Heart left ventricle (tissue), 16 donors: Measurements from ENCODE around the gene CLK2. TPM values are rescaled to one million over a fixed set of nuclear protein-coding genes. Genes with fewer than 3 reads are reported as not detected.
"Not testable (repeated sequence)": the region's sequence is repeated elsewhere in the genome, so short reads cannot be mapped to it uniquely, and the experiment has no call there.

ENCODE experiments used
- ATAC-seq, 4 donors: fragments of 200-7000 bp; cut with Tn5 transposase; one replicate each; pipeline ENCODE4 v1.9.1; 2020 to 2022; ENCODE audit warnings: moderate library complexity in 4 of 4, mild to moderate bottlenecking in 3 of 4, moderate number of reproducible peaks in 1 of 4
- DNase-seq, 5 donors: peaks; one replicate each; pipeline ENCODE4 v3.0.0-alpha.2; 2020
- H3K27ac ChIP-seq, 12 donors: fragments of 200-600 bp; sonication (generic) in 4 of 12; one replicate each; pipeline versions ENCODE4 v1.5.0 to v1.8.0; 2016 to 2022; ENCODE audit warnings: mild to moderate bottlenecking in 2 of 12
- H3K27me3 ChIP-seq, 9 donors: fragments of 200-600 bp; sonication (generic) in 2 of 9; one replicate each; pipeline versions ENCODE4 v1.5.1 to v1.8.0; 2016 to 2022; ENCODE audit warnings: mild to moderate bottlenecking in 3 of 9
- H3K36me3 ChIP-seq, 9 donors: fragments of 200-600 bp; sonication (generic) in 2 of 9; one replicate each; pipeline versions ENCODE4 v1.5.0 to v1.8.0; 2018 to 2022; ENCODE audit warnings: mild to moderate bottlenecking in 2 of 9
- H3K4me1 ChIP-seq, 12 donors: fragments of 200-600 bp; sonication (generic) in 4 of 12; one replicate each; pipeline versions ENCODE4 v1.5.0 to v1.8.0; 2016 to 2022; ENCODE audit warnings: mild to moderate bottlenecking in 3 of 12
- H3K4me3 ChIP-seq, 12 donors: fragments of 200-600 bp; sonication (generic) in 4 of 12; one replicate each; pipeline versions ENCODE4 v1.5.0 to v1.8.0; 2017 to 2022; ENCODE audit warnings: mild to moderate bottlenecking in 9 of 12, moderate library complexity in 4 of 12
- H3K9me3 ChIP-seq, 12 donors: fragments of 200-600 bp; sonication (generic) in 4 of 12; one replicate each; pipeline versions ENCODE4 v1.5.0 to v1.8.0; 2016 to 2022; ENCODE audit warnings: mild to moderate bottlenecking in 1 of 12
- CTCF ChIP-seq, 12 donors: fragments of 200-600 bp; sonication (generic) in 4 of 12; IDR thresholded peaks; one replicate each; pipeline versions ENCODE4 v1.5.0 to v1.8.0; 2018 to 2022; ENCODE audit warnings: antibody characterized with exemption in 12 of 12, mild to moderate bottlenecking in 5 of 12
- POLR2A ChIP-seq, 2 donors: fragments of 450-650 bp; IDR thresholded peaks; one replicate each; pipeline ENCODE4 v1.6.1; 2017; ENCODE audit warnings: antibody characterized with exemption in 2 of 2, mild to moderate bottlenecking in 2 of 2, moderate library complexity in 2 of 2
- WGBS, 4 donors: extraction: QIAGEN DNeasy Blood & Tissue Kit in 2 of 4; methylation state at CpG; one replicate each; pipeline versions ENCODE4 v1.1.5 to v1.1.7; 2013 to 2018; 5-methylcytosine and 5-hydroxymethylcytosine counted together
- intact Hi-C, 10 donors: fragments of 100-400 bp; cut with DNase I; formaldehyde crosslinking; loops; one replicate each; pipeline versions ENCODE4 v1.11.1 to v1.14.2; 2022
- polyA plus RNA-seq, 2 donors: library from polyadenylated mRNA; stranded (reverse); fragments of 200-250 nt; gene quantifications; one replicate each; pipeline ENCODE4 v1.2.3, GENCODE V29; 2013
- total RNA-seq, 9 donors: library from RNA; depleted of rRNA in 2 of 9; stranded (reverse); fragments of >200 nt in 2 of 9; fragmentation: NEBNext Ultra II Directional in 3 of 9; extraction: Animal tissue kit (Norgen Biotek cat#: 25700) in 3 of 9; gene quantifications; one replicate each; pipeline versions ENCODE4 v1.1.0 to v1.2.4, GENCODE V29; 2016 to 2023
- donor health status: ischemic (EF 13 %, LVEDD 7.1; RV severe dilation, severe dysfunction).
- donor health status: healthy with polysubstance abuse.
- donor health status: DM: no; HTN: yes; CAD: no.
- donor health status: DM: no; HTN: no; CAD: no.
- donor health status: ischemic (EF 25% LVEDD 6.9; RV normal size, moderate dysfunction).
- donor health status: ischemic (EF 25% LVEDD 5.7; RV mildly dilated, moderate dysfunction).
- donor health status: healthy.
- donor health status: DM: yes; HTN: yes; CAD: no.
- donor health status: ischemic (EF 35%, LVEDD 5.7; RV mildly dilated, moderate dysfunction).
- donor health status: nonischemic (EF 11% LVEDD 7.7; RV severe dilation, severe dysfunction).
- donor health status: DM: yes; HTN: yes; CAD: no.
- donor health status: PGD.
- donor health status: ischemic (EF 29% LVEDD 5.4; RV normal size, mild dysfunction).
- donor health status: nonischemic (EF 23%, LVEDD 6.1; RV moderate dilation, normal function).

CLK2 gene
- total and polyA plus RNA-seq, 11 donors = 9.6 to 26.1 (median 17.2) TPM

DNA sequence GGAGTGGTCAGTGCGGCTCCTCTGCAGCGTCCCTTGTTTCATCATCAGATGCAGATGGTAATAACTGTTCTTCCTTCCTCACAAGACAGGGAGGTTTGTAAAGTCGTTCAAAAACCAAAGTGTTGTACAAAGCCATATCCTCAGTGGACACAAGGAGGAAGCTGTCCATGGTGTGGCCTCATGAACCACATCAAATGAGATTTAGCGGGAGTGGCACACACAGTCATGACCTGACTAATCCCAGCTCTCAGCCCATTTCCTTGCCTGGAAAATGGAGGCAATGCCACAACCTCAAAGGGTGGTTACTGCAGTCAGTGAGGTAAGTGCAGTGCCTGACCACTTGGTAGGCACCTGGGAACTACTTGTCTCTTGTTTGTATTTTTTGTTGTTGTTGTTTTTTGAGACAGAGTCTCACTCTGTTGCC, 31.5 kb downstream of the CLK2 start:
- intact Hi-C loops = loop anchor here in 4 of 10 donors (5.0 kb wide), 1 partner anchor 35 kb away; the partner anchor contains the start of genes MTX1 (in 4 of the 4) and THBS3 (in 4 of the 4)
- Histone ChIP-seq H3K36me3 (peaks cover 0 to 31% (median 17%) of the 10 kb centered on the region in 9 donors), H3K4me3 (no peak overlapping the region), H3K27ac (peak overlapping the region in 2 of 12 donors; percentile 6 to 69), H3K4me1 (peaks cover 0 to 41% (median 22%) of the 10 kb centered on the region in 12 donors), H3K9me3 (no peaks in the 10 kb centered on the region), H3K27me3 (peaks cover 0 to 4% (median 0%) of the 10 kb centered on the region in 9 donors)
- DNase-seq (no peak), ATAC-seq (peak in 1 of 4 donors; percentile 6)
- TF ChIP-seq CTCF (IDR thresholded peaks at IDR 0.05) (no peak), POLR2A (IDR thresholded peaks at IDR 0.05) (no peak)
- WGBS, 4 donors = 59 to 75% (median 72%) methylated on average over 4 of the region's 4 CpGs

- WGBS, 4 donors = 19 to 24% (median 20%) methylated on average over 3 to 4 of the region's 4 CpGs
- Histone ChIP-seq H3K9me3 (no peaks in the 10 kb centered on the region), H3K4me3 (peak overlapping the region in 11 of 12 donors; percentile 14 to 61 (median 49)), H3K4me1 (peaks cover 0 to 41% (median 22%) of the 10 kb centered on the region in 12 donors), H3K27ac (peak overlapping the region in 6 of 12 donors; percentile 6 to 69 (median 26)), H3K27me3 (peaks cover 0 to 4% (median 0%) of the 10 kb centered on the region in 9 donors), H3K36me3 (peaks cover 0 to 33% (median 24%) of the 10 kb centered on the region in 9 donors)
- no peak for TF ChIP-seq CTCF (IDR thresholded peaks at IDR 0.05)
- no peak for TF ChIP-seq POLR2A (IDR thresholded peaks at IDR 0.05)
- intact Hi-C loops = loop anchor here in 4 of 10 donors (5.0 kb wide), 1 partner anchor 34 kb away; the partner anchor contains the start of genes MTX1 (in 4 of the 4) and THBS3 (in 4 of the 4)
- ATAC-seq = peak in 3 of 4 donors; percentile 37 to 50 (median 40)
- peak in 4 of 5 donors; percentile 61 to 76 (median 73) for DNase-seq
These were observed 32.1 kb downstream of the CLK2 start for GRCh38 chr1:155241069-155241679.

DNA sequence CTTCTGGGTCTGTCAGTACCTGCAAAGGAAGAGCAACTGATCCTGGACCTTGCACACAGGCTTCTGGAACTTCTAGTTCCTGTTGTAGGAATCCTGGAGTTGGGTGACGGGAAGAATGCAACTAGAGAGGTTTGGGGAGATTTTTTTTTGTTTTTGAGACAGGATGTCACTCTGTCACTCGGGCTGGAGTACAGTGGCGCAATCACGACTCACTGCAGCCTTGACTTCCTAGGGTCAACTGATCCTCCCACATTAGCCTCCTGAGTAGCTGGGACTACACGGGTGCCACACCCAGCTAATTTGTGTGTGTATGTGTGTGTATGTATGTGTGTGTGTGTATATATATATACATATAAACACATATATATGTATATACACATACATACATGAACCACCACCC, 36.9 kb downstream of the CLK2 start:
- ATAC-seq = no peak
- Histone ChIP-seq H3K4me3 (no peak overlapping the region), H3K36me3 (peaks cover 0 to 40% (median 27%) of the 10 kb centered on the region in 9 donors), H3K27ac (no peak overlapping the region), H3K4me1 (peaks cover 0 to 28% (median 7%) of the 10 kb centered on the region in 12 donors), H3K27me3 (no peaks in the 10 kb centered on the region), H3K9me3 (no peaks in the 10 kb centered on the region)
- 81 to 87% (median 82%) methylated on average over 5 of the region's 5 CpGs for WGBS, 4 donors
- intact Hi-C loops = no loop called here
- no peak for DNase-seq
- TF ChIP-seq POLR2A (IDR thresholded peaks at IDR 0.05) = no peak
- TF ChIP-seq CTCF (IDR thresholded peaks at IDR 0.05) = no peak

- intact Hi-C loops, H3K9me3 ChIP-seq, H3K27me3 ChIP-seq, ATAC-seq, H3K27ac ChIP-seq, DNase-seq, H3K4me3 ChIP-seq: not testable (repeated sequence)
- WGBS, 4 donors = 89 to 92% (median 91%) methylated on average over 4 to 8 of the region's 9 CpGs
- H3K36me3 ChIP-seq = peaks cover 0 to 40% (median 27%) of the 10 kb centered on the region in 9 donors
- H3K4me1 ChIP-seq = peaks cover 0 to 23% (median 2%) of the 10 kb centered on the region in 12 donors
These were observed 37.9 kb downstream of the CLK2 start for GRCh38 chr1:155235375-155235774.

GRCh38 chr1:155233502-155233901, 39.8 kb downstream of the CLK2 start:
- H3K27ac ChIP-seq, DNase-seq, H3K4me3 ChIP-seq, intact Hi-C loops, H3K27me3 ChIP-seq, H3K9me3 ChIP-seq: not testable (repeated sequence)
- peak in 1 of 4 donors; percentile 16 for ATAC-seq
- Histone ChIP-seq H3K4me1 (peaks cover 0 to 16% (median 0%) of the 10 kb centered on the region in 12 donors), H3K36me3 (peaks cover 0 to 28% (median 22%) of the 10 kb centered on the region in 9 donors)
- WGBS, 4 donors = 83 to 100% (median 91%) methylated on average over 1 of the region's 5 CpGs

GRCh38 chr1:155232001-155232978, 41.0 kb downstream of the CLK2 start:
- H3K36me3 ChIP-seq = peaks cover 0 to 19% (median 14%) of the 10 kb centered on the region in 9 donors
- H3K4me1 ChIP-seq = peaks cover 0 to 23% (median 5%) of the 10 kb centered on the region in 12 donors
- H3K4me3 ChIP-seq, H3K27me3 ChIP-seq, H3K9me3 ChIP-seq, ATAC-seq, intact Hi-C loops: not testable (repeated sequence)
- WGBS, 4 donors = 60 to 67% (median 61%) methylated on average over 13 of the region's 13 CpGs
- H3K27ac ChIP-seq = peak overlapping the region in 5 of 12 donors; percentile 30 to 66 (median 58)
- DNase-seq = peak in 2 of 5 donors; percentile 63 to 72

DNA sequence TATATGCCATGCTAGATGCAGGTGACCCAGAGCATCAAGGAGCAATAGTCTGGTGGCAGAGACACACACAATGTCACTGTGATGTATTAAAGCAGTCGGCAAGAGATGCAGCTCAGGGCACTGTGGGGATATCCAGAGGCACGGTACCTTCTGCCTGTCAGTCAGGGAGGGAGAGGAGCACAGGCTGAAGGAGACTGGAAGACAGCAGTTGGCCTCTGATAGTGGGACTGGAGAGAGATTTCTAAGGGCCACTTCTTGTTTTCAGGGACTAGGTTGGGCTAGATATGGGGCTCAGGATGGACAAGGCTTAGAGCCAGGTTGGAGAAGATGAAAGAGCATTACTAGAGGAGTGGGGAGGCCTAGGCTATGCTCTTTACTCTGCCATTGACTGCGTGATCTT, 42.0 kb downstream of the CLK2 start:
- H3K27ac ChIP-seq = peak overlapping the region in 1 of 12 donors; percentile 66
- H3K4me3 ChIP-seq, H3K9me3 ChIP-seq, DNase-seq, ATAC-seq, H3K27me3 ChIP-seq, intact Hi-C loops, H3K36me3 ChIP-seq: not testable (repeated sequence)
- peaks cover 0 to 30% (median 13%) of the 10 kb centered on the region in 12 donors for H3K4me1 ChIP-seq
- 51 to 83% (median 67%) methylated on average over 3 of the region's 3 CpGs for WGBS, 4 donors
